Fibroblast of skin of left biceps (primary cell): Measurements from ENCODE around the gene FRMD1.

Source experiments
- DNase-seq, 2 experiments: peaks; one replicate each; pipeline ENCODE4 v3.0.0-alpha.2; 2013; ENCODE audit warnings: low read depth in 2 of 2

FRMD1 gene

GRCh38 chr6:168078943-168079405 is at the start of gene FRMD1:
TSS of gene FRMD1 (minus strand) at chr6:168079212. CDS start at chr6:168079094, 118 bp downstream.
- DNase-seq, result no peak

GRCh38 chr6:168128006-168128630 is 49.1 kb upstream of the FRMD1 start:
- no peak for DNase-seq

- DNase-seq, result no peak
Measured at GRCh38 chr6:168127384-168127868, 48.4 kb upstream of the FRMD1 start.

GRCh38 chr6:168126566-168127383 is 47.8 kb upstream of the FRMD1 start:
- no peak for DNase-seq

GRCh38 chr6:168125429-168126001 is 46.5 kb upstream of the FRMD1 start:
- DNase-seq, result no peak

GRCh38 chr6:168124921-168125320 is 45.9 kb upstream of the FRMD1 start:
- no peak for DNase-seq

- DNase-seq, result no peak
Measured at GRCh38 chr6:168124158-168124557, 45.1 kb upstream of the FRMD1 start.

GRCh38 chr6:168123165-168123911 is 44.3 kb upstream of the FRMD1 start:
- no peak for DNase-seq

GRCh38 chr6:168122521-168122920 is 43.5 kb upstream of the FRMD1 start:
- DNase-seq, result no peak

GRCh38 chr6:168122011-168122410 is 43.0 kb upstream of the FRMD1 start:
- no peak for DNase-seq

GRCh38 chr6:168121303-168121665 is 42.3 kb upstream of the FRMD1 start:
- DNase-seq, result no peak

GRCh38 chr6:168120390-168121302 is 41.6 kb upstream of the FRMD1 start:
- DNase-seq, result no peak

- no peak for DNase-seq
Measured at GRCh38 chr6:168119539-168119938, 40.5 kb upstream of the FRMD1 start.

- DNase-seq, result no peak
Measured at GRCh38 chr6:168118935-168119334, 39.9 kb upstream of the FRMD1 start.

GRCh38 chr6:168117942-168118341 is 38.9 kb upstream of the FRMD1 start:
- no peak for DNase-seq

- DNase-seq, result no peak
Measured at GRCh38 chr6:168116975-168117899, 38.2 kb upstream of the FRMD1 start.

- DNase-seq, result no peak
Measured at GRCh38 chr6:168116438-168116974, 37.5 kb upstream of the FRMD1 start.

- no peak for DNase-seq
Measured at GRCh38 chr6:168115748-168116437, 36.9 kb upstream of the FRMD1 start.

- DNase-seq, result no peak
Measured at GRCh38 chr6:168113226-168113625, 34.2 kb upstream of the FRMD1 start.
